IMR-90 (cell line): ENCODE data around the gene FAIM2. TPM values are rescaled to one million over a fixed set of nuclear protein-coding genes. Genes with fewer than 3 reads are reported as not detected.

ENCODE experiments used
- polyA plus RNA-seq, 3 experiments: library from polyadenylated mRNA; depleted of rRNA; stranded (reverse); fragments of >200 nt; gene quantifications; 2 replicates each; pipeline ENCODE4 v1.2.3, GENCODE V29; 2012; ENCODE audit warnings: low replicate concordance in 1 of 3
- total RNA-seq: library from RNA; depleted of rRNA; stranded (reverse); fragments of >200 nt; gene quantifications from 2 replicates; pipeline ENCODE4 v1.2.3, GENCODE V29; 2012; rRNA removed

Gene FAIM2
- total and polyA plus RNA-seq, 2 of the 4 experiments (the other 2 are of a cell fraction): 0.72 to 5.3 TPM

Other genes starting within 250 kb of the FAIM2 start
- gene FMNL3, start 196.5 kb downstream of the FAIM2 start, total RNA-seq: 34.4 and 36.4 TPM in 2 replicates
- 13.2 and 16.3 TPM in 2 replicates for gene FMNL3, start 196.5 kb downstream of the FAIM2 start, polyA plus RNA-seq (2012; rRNA removed)
- gene TMBIM6, start 162.3 kb downstream of the FAIM2 start, total RNA-seq: 255 and 369 TPM in 2 replicates
- 267 and 285 TPM in 2 replicates for gene TMBIM6, start 162.3 kb downstream of the FAIM2 start, polyA plus RNA-seq (2012; rRNA removed)
- gene NCKAP5L, start 75.5 kb downstream of the FAIM2 start, total RNA-seq: 6.1 and 7.2 TPM in 2 replicates
- gene NCKAP5L, start 75.5 kb downstream of the FAIM2 start, polyA plus RNA-seq (2012; rRNA removed): 14.4 and 16.4 TPM in 2 replicates
- gene BCDIN3D, start 60.8 kb downstream of the FAIM2 start, total RNA-seq: 2.3 and 2.5 TPM in 2 replicates
- 1.7 and 2.3 TPM in 2 replicates for gene BCDIN3D, start 60.8 kb downstream of the FAIM2 start, polyA plus RNA-seq (2012; rRNA removed)
- not detected in 2 replicates for gene AQP2, start 46.8 kb upstream of the FAIM2 start, total RNA-seq
- gene AQP2, start 46.8 kb upstream of the FAIM2 start, polyA plus RNA-seq (2012; rRNA removed): not detected in 2 replicates
- not detected in 2 replicates for gene AQP5, start 58.0 kb upstream of the FAIM2 start, total RNA-seq
- gene AQP5, start 58.0 kb upstream of the FAIM2 start, polyA plus RNA-seq (2012; rRNA removed): not detected in 2 replicates
- not detected in 2 replicates for gene AQP6, start 69.0 kb upstream of the FAIM2 start, total RNA-seq
- gene AQP6, start 69.0 kb upstream of the FAIM2 start, polyA plus RNA-seq (2012; rRNA removed): not detected in 2 replicates
- gene RACGAP1, start 121.6 kb upstream of the FAIM2 start, total RNA-seq: 93.9 and 110 TPM in 2 replicates
- 29.5 and 37.9 TPM in 2 replicates for gene RACGAP1, start 121.6 kb upstream of the FAIM2 start, polyA plus RNA-seq (2012; rRNA removed)
- gene ASIC1, start 153.7 kb upstream of the FAIM2 start, total RNA-seq: 1.4 and 1.6 TPM in 2 replicates
- 9.5 and 9.9 TPM in 2 replicates for gene ASIC1, start 153.7 kb upstream of the FAIM2 start, polyA plus RNA-seq (2012; rRNA removed)
- gene SMARCD1, start 181.4 kb upstream of the FAIM2 start, total RNA-seq: 28.1 TPM in 2 replicates
- 43.9 and 47.9 TPM in 2 replicates for gene SMARCD1, start 181.4 kb upstream of the FAIM2 start, polyA plus RNA-seq (2012; rRNA removed)
- 0.18 TPM in 1 of 2 replicates, not detected in the other for gene GPD1, start 200.1 kb upstream of the FAIM2 start, total RNA-seq
- gene GPD1, start 200.1 kb upstream of the FAIM2 start, polyA plus RNA-seq (2012; rRNA removed): 0.05 and 0.06 TPM in 2 replicates
- gene COX14, start 208.3 kb upstream of the FAIM2 start, total RNA-seq: 30.0 and 30.8 TPM in 2 replicates
- gene COX14, start 208.3 kb upstream of the FAIM2 start, polyA plus RNA-seq (2012; rRNA removed): 81.8 and 98.5 TPM in 2 replicates